Measurements from ENCODE around the gene SLC23A2.

DNA sequence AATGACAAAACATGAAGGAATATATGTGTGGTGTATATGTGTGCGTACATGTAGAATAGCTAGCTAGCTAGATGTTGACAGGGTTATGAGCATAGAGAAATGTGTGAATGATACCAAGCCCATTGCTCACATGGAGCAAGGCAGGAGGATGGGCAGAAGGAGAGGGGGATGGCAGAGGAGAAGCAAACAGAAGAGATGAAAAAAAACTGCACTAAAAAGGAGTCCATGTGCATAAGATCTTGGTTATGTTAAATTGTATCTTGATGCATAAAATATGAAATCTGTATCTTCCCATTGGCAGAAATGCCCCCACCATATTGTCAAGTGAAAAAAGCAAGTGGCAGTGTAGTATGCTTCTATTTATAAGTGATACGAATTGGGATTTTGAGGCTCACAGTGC is 154.5 kb downstream of the SLC23A2 start:
- TF ChIP-seq EP300 (IDR thresholded peaks at IDR 0.05; ENCODE audit: borderline replicate concordance in 1 of 2, low read depth in 1 of 2, low read length in 1 of 2) (no peak), YY1 (IDR thresholded peaks at IDR 0.05; ENCODE audit: low read depth) (no peak), CTCF (IDR thresholded peaks at IDR 0.05) (no peak), TAF1 (IDR thresholded peaks at IDR 0.05; ENCODE audit: borderline replicate concordance, low read depth, low read length) (no peak), POLR2AphosphoS5 (IDR thresholded peaks at IDR 0.05; ENCODE audit: low read depth, low read length) (no peak), EZH2phosphoT487 (IDR thresholded peaks at IDR 0.05; ENCODE audit: borderline replicate concordance, low read depth) (no peak), RAD21 (IDR thresholded peaks at IDR 0.05; ENCODE audit: low read length) (no peak), GABPA (IDR thresholded peaks at IDR 0.05; ENCODE audit: low read depth) (no peak), SMC3 (IDR thresholded peaks at IDR 0.05; ENCODE audit: low read depth, low read length) (no peak), RFX5 (IDR thresholded peaks at IDR 0.05; ENCODE audit: low read length) (no peak), FOSL2 (IDR thresholded peaks at IDR 0.05; ENCODE audit: borderline replicate concordance, low read depth) (no peak)
